OCI-LY1 (cell line): ENCODE data around the gene ZNF804A.

Experiments
- EZH2 ChIP-seq: fragments of 200-600 bp; sonication (generic), shearing (Covaris generic); IDR thresholded peaks from 2 replicates; pipeline ENCODE4 v1.8.0; 2017; ENCODE audit warnings: borderline replicate concordance, mixed run types, mild to moderate bottlenecking, antibody characterized with exemption, low read length, moderate library complexity, mixed read lengths
- TF ChIP-seq, protein P1 (sequence below): fragments of 200-600 bp; sonication (generic), shearing (Covaris generic); IDR thresholded peaks from 2 replicates; pipeline ENCODE4 v1.5.1; 2017; ENCODE audit warnings: mild to moderate bottlenecking, antibody characterized with exemption, low read length, moderate library complexity, mixed read lengths

DNA sequence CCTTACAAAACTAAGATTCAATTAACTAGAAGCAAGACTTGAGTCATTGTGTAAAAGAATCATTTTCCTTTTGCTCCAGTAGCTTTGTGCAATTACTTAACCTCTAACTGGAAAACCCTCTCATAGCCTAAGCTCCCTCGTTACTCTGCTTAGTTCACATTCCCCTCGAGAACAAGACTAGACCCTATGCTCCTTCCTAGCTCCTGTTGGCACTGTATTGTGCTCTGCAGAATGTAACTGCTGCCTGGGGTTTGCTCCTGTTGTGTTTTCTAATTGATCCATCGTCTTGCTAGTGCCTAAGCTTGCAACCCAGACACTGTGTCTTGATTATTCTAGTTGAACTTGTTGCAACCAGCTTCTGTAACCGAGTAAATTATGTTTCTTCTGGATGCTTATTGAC, 347.0 kb downstream of the ZNF804A start:
- TF ChIP-seq, protein P1, sequence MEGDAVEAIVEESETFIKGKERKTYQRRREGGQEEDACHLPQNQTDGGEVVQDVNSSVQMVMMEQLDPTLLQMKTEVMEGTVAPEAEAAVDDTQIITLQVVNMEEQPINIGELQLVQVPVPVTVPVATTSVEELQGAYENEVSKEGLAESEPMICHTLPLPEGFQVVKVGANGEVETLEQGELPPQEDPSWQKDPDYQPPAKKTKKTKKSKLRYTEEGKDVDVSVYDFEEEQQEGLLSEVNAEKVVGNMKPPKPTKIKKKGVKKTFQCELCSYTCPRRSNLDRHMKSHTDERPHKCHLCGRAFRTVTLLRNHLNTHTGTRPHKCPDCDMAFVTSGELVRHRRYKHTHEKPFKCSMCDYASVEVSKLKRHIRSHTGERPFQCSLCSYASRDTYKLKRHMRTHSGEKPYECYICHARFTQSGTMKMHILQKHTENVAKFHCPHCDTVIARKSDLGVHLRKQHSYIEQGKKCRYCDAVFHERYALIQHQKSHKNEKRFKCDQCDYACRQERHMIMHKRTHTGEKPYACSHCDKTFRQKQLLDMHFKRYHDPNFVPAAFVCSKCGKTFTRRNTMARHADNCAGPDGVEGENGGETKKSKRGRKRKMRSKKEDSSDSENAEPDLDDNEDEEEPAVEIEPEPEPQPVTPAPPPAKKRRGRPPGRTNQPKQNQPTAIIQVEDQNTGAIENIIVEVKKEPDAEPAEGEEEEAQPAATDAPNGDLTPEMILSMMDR = no peak
- no peak for TF ChIP-seq EZH2
